ENCODE measurements around the gene ARAF.

- no peak for TF ChIP-seq POLR2A (IDR thresholded peaks at IDR 0.05; ENCODE audit: low read depth, low read length)
- TF ChIP-seq POLR2AphosphoS5 (IDR thresholded peaks at IDR 0.05; ENCODE audit: low read depth, low read length): no peak
- TF ChIP-seq TAF1 (IDR thresholded peaks at IDR 0.05; ENCODE audit: borderline replicate concordance, low read depth, low read length): no peak
These were observed 47.3 kb downstream of the ARAF start for GRCh38 chrX:47608130-47608810.

All from GM12892 (cell line).